HG03439 (cell line): ENCODE data around the gene NSF.
"Not testable (repeated sequence)": the region's sequence is repeated elsewhere in the genome, so short reads cannot be mapped to it uniquely, and the experiment has no call there.

Experiments
- ATAC-seq: cut with Tn5 transposase; IDR thresholded peaks from one replicate; pipeline ENCODE4 v1.9.1; 2021; ENCODE audit warnings: mild to moderate bottlenecking, moderate library complexity; ENCODE audit not compliant: unreplicated experiment

Gene NSF

DNA sequence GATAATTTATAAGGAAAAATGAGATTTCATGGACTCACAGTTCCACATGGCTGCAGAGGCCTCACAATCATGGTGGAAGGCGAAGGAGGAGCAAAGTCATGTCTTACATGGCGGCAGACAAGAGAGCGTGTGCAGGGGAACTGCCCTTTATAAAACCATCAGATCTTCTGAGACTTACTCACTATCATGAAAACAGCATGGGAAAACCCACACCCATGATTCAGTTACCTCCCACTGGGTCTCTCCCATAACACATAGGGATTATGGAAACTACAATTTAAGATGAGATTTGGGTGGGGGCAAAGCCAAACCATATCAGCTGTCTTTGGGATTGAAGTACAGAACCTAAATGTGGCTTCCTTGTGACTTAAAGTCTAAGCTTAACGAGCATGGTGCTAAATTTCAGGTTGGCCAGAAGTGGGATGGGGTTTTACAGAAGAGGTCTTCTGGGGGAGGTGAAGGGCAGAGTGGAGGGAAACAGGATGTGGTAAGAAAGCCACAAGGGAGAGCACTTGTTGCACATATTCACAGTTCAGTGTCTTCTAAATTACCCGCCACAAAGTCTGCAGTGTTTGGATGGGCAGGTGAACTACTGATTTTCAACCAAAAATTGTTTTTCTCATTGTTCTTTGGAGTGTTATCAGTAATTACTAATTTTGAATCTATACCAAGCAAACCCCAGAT is 38.4 kb downstream of the NSF start:
- not testable (repeated sequence) for ATAC-seq

DNA sequence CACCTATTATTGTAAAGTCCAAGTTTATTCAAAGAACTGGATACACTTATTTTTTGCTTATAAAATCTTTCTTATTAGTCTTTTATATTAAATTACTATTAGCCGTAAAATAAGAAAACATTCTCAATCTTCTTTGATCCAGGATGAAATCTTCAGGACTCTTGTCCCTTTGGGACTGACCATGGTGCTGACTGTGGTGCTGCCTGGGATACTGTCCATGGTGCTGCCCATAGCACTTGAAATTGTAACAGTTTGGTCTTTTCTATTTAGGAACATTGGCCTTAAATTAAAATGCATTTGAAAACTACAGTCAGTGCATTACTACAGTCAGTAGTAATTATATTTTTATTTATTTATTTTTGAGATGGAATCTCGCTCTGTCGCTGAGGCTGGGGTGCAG is 41.7 kb downstream of the NSF start:
- not testable (repeated sequence) for ATAC-seq

DNA sequence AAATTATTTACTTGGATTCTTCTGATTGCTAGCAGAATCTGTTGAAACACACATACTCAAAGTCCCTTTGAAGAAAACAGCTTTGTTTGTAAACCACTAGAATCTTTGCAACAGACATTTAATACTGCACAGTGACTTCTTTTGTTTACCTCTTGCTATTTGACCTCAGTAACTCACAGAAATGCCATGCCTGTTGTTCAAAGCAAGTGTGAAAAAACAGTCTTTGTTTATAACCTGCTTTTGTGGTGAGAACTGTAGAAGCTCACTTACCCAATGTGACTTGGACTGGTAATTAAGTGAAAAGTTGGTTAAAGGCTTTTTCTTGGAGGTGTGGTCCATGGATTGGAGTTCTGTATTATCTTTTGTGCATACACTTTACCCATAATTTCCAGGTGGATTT is 44.4 kb downstream of the NSF start:
- ATAC-seq = not testable (repeated sequence)

DNA sequence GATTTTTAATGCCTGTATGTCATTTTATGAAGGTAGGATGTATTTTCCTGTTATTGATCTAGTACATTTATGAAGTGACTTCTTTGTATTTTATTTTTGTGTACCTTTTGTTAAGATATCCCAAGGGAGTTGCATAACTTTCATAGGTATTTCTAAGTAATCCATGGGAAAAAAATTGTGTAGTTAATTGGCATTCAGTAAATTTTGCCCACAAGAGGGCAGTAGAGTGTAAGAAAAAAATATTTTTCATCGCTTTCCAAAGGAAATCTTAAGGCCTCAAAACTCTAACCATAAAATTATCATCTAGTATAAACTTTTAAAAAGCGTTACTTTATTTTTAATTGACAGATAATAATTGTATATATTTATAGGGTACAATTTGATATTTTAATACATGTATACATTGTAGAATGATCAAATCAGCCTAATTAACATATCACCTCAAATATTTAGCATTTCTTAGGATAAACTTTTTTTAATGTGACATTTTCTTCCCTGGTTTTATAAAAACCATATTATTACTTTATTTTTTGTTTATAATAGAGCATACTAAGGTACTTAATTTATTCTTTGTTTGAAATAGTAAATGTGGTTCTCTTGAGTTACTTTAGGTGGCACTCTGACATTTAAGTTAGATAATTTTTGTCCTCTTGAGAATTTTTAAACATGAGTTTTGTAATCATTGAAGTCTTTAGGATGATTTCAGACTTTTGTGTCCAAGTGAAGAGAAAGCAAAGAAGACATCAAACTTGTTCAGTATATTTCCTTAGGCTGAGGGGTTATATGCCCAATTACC is 51.6 kb downstream of the NSF start:
- not testable (repeated sequence) for ATAC-seq

DNA sequence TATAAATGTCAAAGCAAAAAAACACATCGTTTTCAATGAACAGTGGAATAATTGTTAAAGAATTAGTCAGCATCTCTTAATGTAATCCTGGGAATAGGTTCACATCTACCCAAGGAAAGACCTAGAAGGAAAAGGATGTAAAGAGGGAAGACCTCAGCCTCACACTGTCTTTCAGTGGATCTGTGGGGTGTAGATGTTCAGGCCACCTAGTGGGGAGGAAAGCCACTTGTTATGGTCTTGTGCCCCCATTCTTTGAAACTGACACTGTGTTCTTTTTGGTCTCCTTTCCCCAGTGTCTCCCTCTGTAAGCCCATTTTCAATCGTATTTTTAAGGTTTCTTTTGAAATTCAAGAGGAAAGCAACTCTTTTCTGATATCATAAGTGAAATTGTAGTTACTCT is 56.8 kb downstream of the NSF start:
- ATAC-seq = not testable (repeated sequence)

DNA sequence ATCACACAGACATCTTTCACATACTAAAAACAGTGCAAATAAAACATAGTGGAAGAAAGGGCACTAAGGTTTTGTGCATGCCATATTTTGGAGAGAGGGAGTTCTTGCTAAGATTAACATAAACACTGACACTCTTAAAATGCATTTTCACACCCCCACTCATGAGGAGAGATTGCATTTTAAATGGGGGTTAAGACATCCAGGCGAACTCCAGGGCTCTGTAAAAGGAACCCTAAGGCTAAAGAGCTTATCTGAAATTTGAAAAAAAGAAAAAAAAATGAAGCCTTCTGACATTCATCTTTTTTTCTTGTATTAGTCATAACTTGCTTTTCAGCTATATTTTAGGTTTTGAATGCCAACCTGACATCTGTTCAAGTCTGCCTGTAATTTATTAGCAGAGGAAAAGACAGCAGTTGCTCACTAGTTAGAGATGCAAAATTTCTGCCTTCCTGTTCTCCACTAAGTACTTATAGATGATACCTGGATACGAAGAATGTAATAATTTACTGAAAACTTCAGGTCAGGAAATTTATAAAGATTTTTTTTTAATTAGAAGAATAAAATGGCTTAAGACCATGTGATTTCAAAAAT is 57.3 kb downstream of the NSF start:
- not testable (repeated sequence) for ATAC-seq

DNA sequence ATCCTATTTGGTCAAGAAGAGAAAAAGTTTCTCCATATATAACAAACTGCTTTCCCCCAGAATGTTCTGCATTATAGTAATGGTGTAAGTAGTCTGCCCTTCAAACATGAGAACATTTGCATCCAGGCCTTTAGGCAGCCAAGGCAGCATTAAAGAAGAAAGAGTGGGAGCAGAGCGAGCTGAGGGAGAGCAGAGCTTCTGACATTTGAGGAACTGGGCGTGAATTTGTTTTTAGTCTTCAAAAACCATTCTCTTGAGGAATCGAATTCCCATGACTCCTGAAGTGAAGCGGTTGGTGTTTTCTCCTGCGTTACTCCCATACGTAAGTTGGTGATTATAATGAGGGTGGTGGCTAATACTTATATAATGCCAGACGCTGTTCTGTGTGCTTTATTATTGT is 58.8 kb downstream of the NSF start:
- not testable (repeated sequence) for ATAC-seq

DNA sequence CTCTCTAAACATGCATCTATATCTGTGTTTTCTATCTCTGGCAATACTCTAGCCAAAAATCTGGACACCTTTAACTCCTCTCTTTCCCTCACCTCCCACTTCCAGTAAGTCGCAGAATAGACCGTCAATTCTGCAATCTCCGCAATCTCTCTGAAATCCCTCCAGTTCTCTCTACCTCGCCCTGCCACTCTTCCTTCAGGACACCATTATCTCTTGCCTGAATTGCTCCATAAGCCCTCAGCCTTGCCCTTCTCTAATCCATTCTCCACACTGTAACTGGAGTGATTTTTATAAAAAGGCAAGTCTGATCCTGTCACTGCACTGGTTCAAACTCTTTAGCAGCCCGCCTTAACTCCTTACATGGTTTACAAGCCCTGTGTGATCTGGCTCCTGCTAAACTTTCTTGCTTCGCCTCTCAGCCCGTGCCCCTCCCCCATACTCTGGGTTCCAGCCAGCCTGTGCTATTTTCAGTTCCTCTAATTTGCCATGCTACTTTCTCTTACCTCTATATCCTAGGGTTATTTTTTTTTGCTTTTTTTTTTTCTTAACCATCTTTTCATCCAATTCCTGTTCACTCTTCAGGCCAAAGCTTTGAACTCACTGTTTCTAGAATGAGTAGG is 61.7 kb downstream of the NSF start:
- ATAC-seq = peak; percentile 58

DNA sequence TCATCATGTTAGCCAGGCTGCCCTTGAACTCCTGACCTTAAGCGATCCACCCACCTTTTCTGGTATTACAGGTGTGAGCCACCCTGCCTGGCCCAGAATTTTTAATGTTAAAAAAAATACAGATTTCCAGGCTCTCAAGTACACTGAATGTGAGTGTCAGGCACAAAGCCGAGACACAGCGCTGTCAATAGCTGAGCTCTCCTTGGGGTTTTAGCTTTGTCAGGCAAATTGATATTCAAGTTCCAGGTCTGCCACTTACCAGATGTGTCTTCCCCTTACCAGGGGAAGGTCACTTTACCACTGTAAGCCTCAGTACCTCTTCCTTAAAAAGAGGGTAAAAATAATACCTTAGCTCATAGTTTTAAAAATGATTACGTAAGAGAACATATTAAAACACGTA is 67.8 kb downstream of the NSF start:
- ATAC-seq = not testable (repeated sequence)

DNA sequence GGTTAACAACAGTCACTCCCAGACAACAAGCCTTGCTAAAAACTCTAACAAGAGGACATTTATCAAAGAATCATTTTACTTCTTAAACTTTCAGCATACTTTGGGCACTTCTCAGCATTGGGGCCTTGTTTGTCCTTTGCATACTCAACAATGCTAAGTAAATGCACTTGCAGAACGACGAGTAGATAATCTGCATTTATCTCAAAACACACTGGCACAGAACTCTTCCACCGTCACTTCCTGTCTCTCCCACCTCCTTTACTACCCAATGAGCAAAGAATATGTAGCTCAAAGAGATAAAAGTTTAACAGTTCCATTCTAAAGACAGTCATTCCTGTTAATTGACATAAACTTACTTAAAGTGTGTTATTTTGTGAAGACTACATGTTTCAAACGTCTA is 69.2 kb downstream of the NSF start:
- not testable (repeated sequence) for ATAC-seq

DNA sequence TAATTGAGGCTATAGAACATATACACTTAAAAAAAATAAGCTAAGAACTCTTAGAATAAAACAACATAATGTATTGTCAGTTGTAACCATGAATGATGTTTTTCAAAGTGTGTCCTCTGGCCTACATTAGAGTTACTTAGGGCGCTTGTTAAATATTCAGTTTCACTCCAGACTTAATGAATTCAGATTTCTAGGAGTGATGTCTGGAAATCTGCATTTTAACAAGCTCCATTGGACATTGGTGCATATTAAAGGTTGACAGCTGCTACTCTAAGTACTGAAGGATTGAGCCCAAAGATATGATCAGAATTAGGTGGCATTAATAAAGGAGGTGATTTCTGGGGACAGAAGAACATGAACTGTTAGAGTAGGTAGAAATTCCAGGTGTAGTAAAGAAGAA is 72.7 kb downstream of the NSF start:
- not testable (repeated sequence) for ATAC-seq

DNA sequence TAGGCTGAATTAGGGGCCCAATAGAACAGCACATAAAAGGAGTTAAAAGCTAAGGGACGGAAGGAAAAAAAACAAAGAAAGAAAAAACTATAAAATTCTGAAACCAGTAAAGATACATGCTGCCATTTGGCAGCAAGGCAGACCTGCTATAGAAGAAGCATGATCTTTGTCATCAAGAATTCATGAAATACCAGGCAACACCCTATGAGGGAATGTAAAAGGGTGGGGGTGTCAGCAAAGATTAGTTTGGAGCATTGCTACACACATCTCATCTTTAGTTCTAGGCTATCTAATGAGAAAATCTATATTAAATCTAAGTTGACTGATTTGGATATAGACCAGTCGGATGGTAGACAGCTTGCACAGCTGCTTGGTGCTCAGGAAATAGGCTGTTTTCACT is 73.1 kb downstream of the NSF start:
- not testable (repeated sequence) for ATAC-seq

DNA sequence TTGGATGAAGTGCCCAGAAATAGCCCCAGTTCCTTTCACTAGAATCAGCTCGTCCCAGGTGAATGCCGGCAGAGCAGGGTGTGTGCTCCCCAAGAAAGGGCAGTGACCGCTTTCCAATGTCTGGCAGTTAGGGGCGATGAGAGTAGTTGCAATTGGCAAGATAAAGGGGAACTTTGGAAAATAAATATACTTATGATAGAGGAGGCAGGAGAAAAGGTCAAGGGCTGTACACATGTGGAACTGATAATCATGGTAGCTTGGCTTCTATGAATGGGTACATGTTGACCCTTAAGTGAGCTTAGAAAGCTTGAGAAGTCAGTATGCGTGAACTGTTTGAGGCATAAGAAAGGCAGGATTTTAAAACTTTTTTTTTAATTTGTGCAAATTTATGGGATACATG is 75.5 kb downstream of the NSF start:
- ATAC-seq = not testable (repeated sequence)

DNA sequence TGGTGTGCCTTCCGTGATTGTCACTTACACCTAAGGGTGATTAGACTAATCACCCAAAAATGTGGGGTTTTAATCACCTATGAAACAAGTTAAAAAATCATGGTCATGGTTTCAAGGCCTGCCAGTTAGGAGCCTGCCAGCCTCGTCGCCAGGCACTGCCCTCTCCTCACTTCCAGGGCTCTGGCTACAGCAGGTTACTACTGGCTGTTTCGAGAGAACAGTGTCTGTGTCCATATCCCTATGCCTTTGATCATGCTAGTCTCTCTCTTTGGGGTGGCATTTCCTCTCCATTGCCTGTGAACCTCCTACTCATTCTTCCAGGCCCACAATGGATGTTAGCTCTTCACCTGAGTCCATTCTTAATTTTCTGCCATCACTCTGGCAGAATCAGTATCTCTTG is 80.3 kb downstream of the NSF start:
- ATAC-seq = not testable (repeated sequence)

DNA sequence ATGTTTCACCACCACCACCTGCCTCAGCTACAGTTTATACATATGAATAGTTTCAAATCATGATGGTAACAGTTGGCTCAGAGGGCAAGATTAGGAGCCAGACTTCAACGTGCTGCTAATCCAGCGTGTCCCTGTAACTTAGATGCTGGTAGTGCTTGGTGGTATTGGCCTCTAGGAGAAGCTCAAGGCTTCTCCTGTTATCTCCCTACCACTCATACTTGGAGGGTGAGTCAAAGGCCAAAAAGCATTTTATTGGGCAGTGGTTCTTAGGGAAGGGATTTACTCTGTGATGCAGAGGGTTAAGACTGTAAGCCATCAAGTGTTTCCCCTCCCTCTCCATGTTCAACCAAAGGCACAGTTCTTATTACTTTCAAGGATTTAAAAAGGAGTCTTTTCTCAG is 82.3 kb downstream of the NSF start:
- not testable (repeated sequence) for ATAC-seq

DNA sequence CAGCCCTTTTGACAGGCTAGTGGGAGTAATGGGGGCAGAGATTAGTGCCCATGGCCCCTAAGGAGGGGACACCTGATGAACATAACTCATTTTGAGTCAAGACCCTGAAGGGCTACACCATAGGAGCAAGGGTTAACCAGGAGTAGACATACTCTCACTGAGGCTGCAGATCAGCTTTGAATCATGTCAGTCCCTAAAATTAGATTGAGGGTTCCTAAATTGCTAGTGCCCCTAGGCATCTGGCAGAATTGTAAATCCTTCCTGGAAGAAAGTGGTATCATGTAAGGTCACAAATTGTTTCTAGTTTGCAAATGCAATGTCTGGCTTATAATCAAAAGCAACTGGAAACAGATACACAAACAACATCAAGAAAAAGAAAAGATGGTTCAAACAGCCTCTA is 87.3 kb downstream of the NSF start:
- not testable (repeated sequence) for ATAC-seq

DNA sequence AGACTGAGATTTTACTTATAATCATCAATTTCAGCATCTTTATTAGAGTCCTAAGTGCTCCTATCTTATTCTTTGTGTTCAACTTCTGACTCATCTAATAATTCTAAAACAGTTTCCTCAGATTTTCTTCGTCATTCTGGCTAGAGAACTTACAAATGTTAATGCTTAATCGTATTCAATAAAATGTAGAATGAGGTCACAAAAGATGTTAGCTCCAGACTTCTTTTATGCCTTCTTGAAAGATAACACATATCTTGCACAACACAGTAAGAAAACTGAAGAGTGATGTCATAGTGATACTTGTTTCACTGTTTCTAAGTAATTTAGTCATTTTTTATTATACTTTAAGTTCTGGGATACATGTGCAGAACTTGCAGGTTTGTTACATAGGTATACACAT is 93.2 kb downstream of the NSF start:
- ATAC-seq = not testable (repeated sequence)

DNA sequence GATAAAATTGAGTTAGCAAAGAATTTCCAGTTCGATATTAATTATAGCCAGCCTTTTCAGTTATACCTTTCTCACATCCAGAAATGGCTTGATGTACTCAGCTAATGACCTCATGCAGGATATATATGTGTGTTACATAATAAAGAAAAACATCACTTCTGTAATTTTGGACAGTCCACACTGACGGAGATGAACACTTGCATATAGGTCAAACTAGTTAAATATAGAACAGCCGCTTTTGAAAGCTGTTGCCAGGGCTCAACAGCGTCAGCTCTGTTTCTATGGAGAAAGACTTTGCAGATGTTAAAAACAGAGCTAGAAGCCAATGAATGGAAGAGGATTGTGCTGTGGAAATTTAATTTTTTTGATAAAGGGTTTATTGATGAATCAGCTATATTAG is 94.8 kb downstream of the NSF start:
- ATAC-seq = not testable (repeated sequence)

DNA sequence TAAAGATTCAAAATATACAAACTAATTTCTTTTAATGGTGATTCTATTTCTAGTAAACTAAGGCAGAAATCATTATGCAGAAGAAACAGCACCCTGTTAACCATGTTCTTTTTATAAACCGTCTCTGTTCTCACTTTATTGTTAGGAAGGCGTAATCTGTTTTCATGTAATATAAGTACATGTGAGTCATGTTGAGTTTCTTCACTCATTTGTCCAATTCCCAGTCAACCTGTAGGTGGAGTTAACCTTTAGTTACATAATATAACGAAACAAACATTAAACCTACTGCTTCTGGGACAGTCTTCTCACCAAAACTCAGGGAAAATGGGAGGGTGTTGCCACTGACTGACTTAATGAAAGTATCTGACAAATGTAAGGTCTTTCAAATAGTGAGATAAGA is 101.7 kb downstream of the NSF start:
- not testable (repeated sequence) for ATAC-seq

DNA sequence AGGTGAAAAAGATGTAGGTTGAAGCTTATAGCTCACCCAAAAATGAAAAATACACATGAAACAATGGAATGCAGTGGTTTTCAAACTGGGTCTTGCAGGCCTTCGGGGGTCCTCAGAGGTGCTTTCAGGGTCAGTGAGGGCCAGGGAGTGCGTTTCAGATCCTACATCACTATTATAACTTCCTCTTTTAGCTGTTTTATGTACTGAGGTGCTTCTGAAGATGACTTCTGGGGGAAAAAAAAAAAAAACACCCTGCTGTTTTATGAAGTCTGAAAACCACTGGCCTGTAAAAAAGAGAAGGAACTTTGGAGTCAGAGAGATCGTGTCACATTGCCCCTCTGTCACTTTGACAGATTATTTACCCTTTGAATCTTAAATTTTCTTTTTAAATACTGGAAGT is 102.8 kb downstream of the NSF start:
- ATAC-seq = not testable (repeated sequence)

DNA sequence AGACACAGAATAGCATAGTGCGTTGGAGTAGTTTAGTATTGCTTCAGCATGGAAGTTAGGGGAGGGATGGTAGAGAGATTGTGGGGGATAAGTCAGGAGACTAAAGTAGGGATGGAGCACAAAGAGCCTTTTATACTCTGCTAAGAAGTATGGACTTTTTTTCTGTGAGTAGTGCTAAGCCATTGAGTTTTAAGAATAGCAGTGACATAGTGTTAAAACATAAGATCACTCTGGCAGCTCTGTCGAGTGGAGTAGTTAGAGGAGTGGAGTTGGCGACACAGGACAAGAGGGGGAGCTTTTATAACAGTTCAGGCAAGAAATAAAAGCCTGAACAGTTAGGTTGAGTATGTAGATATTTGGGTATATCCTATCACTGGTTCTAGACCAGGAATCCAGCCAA is 106.1 kb downstream of the NSF start:
- not testable (repeated sequence) for ATAC-seq
